Esophagus squamous epithelium (tissue), 5 donors: Measurements from ENCODE around the gene DPY30. TPM values are rescaled to one million over a fixed set of nuclear protein-coding genes. Genes with fewer than 3 reads are reported as not detected.

Experiments
- DNase-seq: peaks from one replicate; lab custom pipeline; 2025; lab: John Stamatoyannopoulos, UW
- H3K27ac ChIP-seq, 4 donors: fragments of 200-600 bp; sonication (generic); one replicate each; pipeline ENCODE4 v1.5.1; 2016 to 2019; ENCODE audit warnings: mild to moderate bottlenecking in 1 of 4
- H3K27me3 ChIP-seq, 4 donors: fragments of 200-600 bp; sonication (generic); 1 replicate in 3 of 4; 2 replicates in 1 of 4; pipeline versions ENCODE4 v1.5.1 to v1.6.0; 2017 to 2021; ENCODE audit warnings: antibody characterized with exemption in 1 of 4
- H3K36me3 ChIP-seq, 3 donors: fragments of 200-600 bp; sonication (generic); one replicate each; pipeline ENCODE4 v1.5.1; 2016 to 2019
- H3K4me1 ChIP-seq, 3 donors: fragments of 200-600 bp; sonication (generic); one replicate each; pipeline ENCODE4 v1.5.1; 2017 to 2019
- H3K4me3 ChIP-seq, 4 donors: fragments of 200-600 bp; sonication (generic); 1 replicate in 3 of 4; 2 replicates in 1 of 4; pipeline ENCODE4 v1.5.1; 2016 to 2019; ENCODE audit warnings: mild to moderate bottlenecking in 2 of 4, moderate library complexity in 1 of 4
- H3K9me3 ChIP-seq, 3 donors: fragments of 200-600 bp; sonication (generic); one replicate each; pipeline ENCODE4 v1.5.1; 2016 to 2019
- CTCF ChIP-seq, 6 experiments: fragments of 450-650 bp in 4 of 6; fragments of 200-600 bp in 2 of 6; sonication (generic) in 2 of 6; IDR thresholded peaks; one replicate each; pipeline ENCODE4 v1.5.1; 2016 to 2019; ENCODE audit warnings: antibody characterized with exemption in 6 of 6, mild to moderate bottlenecking in 4 of 6, moderate library complexity in 4 of 6
- POLR2A ChIP-seq, 4 donors: fragments of 450-650 bp; IDR thresholded peaks; one replicate each; pipeline ENCODE4 v1.6.1; 2017; ENCODE audit warnings: antibody characterized with exemption in 4 of 4, mild to moderate bottlenecking in 4 of 4, moderate library complexity in 3 of 4
- WGBS, 2 donors: methylation state at CpG; one replicate each; pipeline ENCODE4 v1.1.5; 2018; 5-methylcytosine and 5-hydroxymethylcytosine counted together
- intact Hi-C: fragments of 100-400 bp; cut with DNase I; formaldehyde crosslinking; loops from one replicate; pipeline ENCODE4 v1.15.0; 2022
- total RNA-seq, 4 donors: library from RNA; depleted of rRNA; stranded (reverse); fragments of >200 nt; gene quantifications; one replicate each; pipeline ENCODE4 v1.1.0, GENCODE V29; 2016
- donor health status: DM: yes; HTN: yes; CAD: no.

DPY30 gene
- total RNA-seq, result 10 to 100 TPM; 53.0 to 58.2 (median 54.6) TPM

- Histone ChIP-seq H3K4me1 (peaks cover 0 to 25% (median 9%) of the 10 kb centered on the region in 3 donors), H3K4me3 (peak within 1 kb of the TSS; percentile 72 to 96 (median 87)), H3K27ac (peak within 1 kb of the TSS; percentile 78 to 90 (median 88)), H3K36me3 (peaks cover 0 to 28% (median 0%) of the 10 kb centered on the region in 3 donors), H3K9me3 (no peaks in the 10 kb centered on the region), H3K27me3 (no peaks in the 10 kb centered on the region)
- intact Hi-C loops, result no loop called here
- TF ChIP-seq POLR2A (IDR thresholded peaks at IDR 0.05) (peak in 3 of 4 donors; percentile 50 to 85 (median 76)), CTCF (IDR thresholded peaks at IDR 0.05) (no peak)
- WGBS, 2 donors, result 0% methylated on average over 17 to 28 of the region's 43 CpGs
- peak; percentile 60 for DNase-seq
Measured at GRCh38 chr2:32039447-32040219, at the start of gene DPY30. Gene DPY30 (minus strand): TSS chr2:32039805. CDS start chr2:32039456, 349 bp downstream.

GRCh38 chr2:32074134-32074506 is 34.5 kb upstream of the DPY30 start:
- Histone ChIP-seq H3K27me3 (no peaks in the 10 kb centered on the region), H3K4me3 (no peak overlapping the region), H3K36me3 (peaks cover 0 to 16% (median 0%) of the 10 kb centered on the region in 3 donors), H3K27ac (no peak overlapping the region), H3K4me1 (no peaks in the 10 kb centered on the region), H3K9me3 (no peaks in the 10 kb centered on the region)
- DNase-seq, result no peak
- WGBS, 2 donors, result 92 to 98% methylated on average over 2 of the region's 2 CpGs
- TF ChIP-seq POLR2A (IDR thresholded peaks at IDR 0.05), result no peak
- no peak for TF ChIP-seq CTCF (IDR thresholded peaks at IDR 0.05)
- intact Hi-C loops, result no loop called here

GRCh38 chr2:32067549-32067948 is 27.9 kb upstream of the DPY30 start:
- intact Hi-C loops, result no loop called here
- H3K27me3 ChIP-seq, result no peaks in the 10 kb centered on the region
- peaks cover 0 to 4% (median 0%) of the 10 kb centered on the region in 3 donors for H3K36me3 ChIP-seq
- H3K4me1 ChIP-seq, result peaks cover 3 to 33% (median 15%) of the 10 kb centered on the region in 3 donors
- no peak for DNase-seq
- H3K9me3 ChIP-seq, result no peaks in the 10 kb centered on the region
- no peak overlapping the region for H3K4me3 ChIP-seq
- H3K27ac ChIP-seq, result no peak overlapping the region
- no peak for TF ChIP-seq CTCF (IDR thresholded peaks at IDR 0.05)
- TF ChIP-seq POLR2A (IDR thresholded peaks at IDR 0.05), result no peak
- 96 to 100% methylated on average over 2 of the region's 2 CpGs for WGBS, 2 donors

- TF ChIP-seq CTCF (IDR thresholded peaks at IDR 0.05) (no peak), POLR2A (IDR thresholded peaks at IDR 0.05) (no peak)
- Histone ChIP-seq H3K9me3 (no peaks in the 10 kb centered on the region), H3K4me1 (peaks cover 3 to 40% (median 17%) of the 10 kb centered on the region in 3 donors), H3K4me3 (peak overlapping the region; percentile 78 to 93 (median 80)), H3K27ac (peak overlapping the region in 3 of 4 donors; percentile 85 to 97 (median 92)), H3K36me3 (peaks cover 0 to 4% (median 0%) of the 10 kb centered on the region in 3 donors), H3K27me3 (no peaks in the 10 kb centered on the region)
- intact Hi-C loops, result no loop called here
- WGBS, 2 donors, result 75 to 76% methylated on average over 8 of the region's 8 CpGs
- no peak for DNase-seq
Measured at GRCh38 chr2:32064713-32065112, 25.1 kb upstream of the DPY30 start.

GRCh38 chr2:32064021-32064601 is 24.5 kb upstream of the DPY30 start:
- DNase-seq, result no peak
- Histone ChIP-seq H3K27me3 (no peaks in the 10 kb centered on the region), H3K4me3 (peak overlapping the region; percentile 78 to 93 (median 80)), H3K36me3 (peaks cover 0 to 4% (median 0%) of the 10 kb centered on the region in 3 donors), H3K27ac (peak overlapping the region; percentile 85 to 97 (median 91)), H3K9me3 (no peaks in the 10 kb centered on the region), H3K4me1 (peaks cover 3 to 40% (median 17%) of the 10 kb centered on the region in 3 donors)
- TF ChIP-seq POLR2A (IDR thresholded peaks at IDR 0.05) (peak in 2 of 4 donors; percentile 35 to 37), CTCF (IDR thresholded peaks at IDR 0.05) (no peak)
- intact Hi-C loops, result no loop called here
- WGBS, 2 donors, result 0% methylated on average over 4 to 14 of the region's 40 CpGs
